Measurements from ENCODE around the gene IL25.

GRCh38 chr14:23402296-23403138 lies 29.9 kb downstream of the IL25 start:
- TF ChIP-seq YY1 (IDR thresholded peaks at IDR 0.05; ENCODE audit: low read depth) = no peak
- no peak for TF ChIP-seq EP300 (IDR thresholded peaks at IDR 0.05; ENCODE audit: borderline replicate concordance)
- TF ChIP-seq ZBTB7A (IDR thresholded peaks at IDR 0.05; ENCODE audit: low read depth) = no peak
- TF ChIP-seq REST (IDR thresholded peaks at IDR 0.05; ENCODE audit: low read depth) = no peak
- TF ChIP-seq MAX (IDR thresholded peaks at IDR 0.05) = no peak
- no peak for TF ChIP-seq CREB1 (IDR thresholded peaks at IDR 0.05; ENCODE audit: low read depth)
- TF ChIP-seq RAD21 (IDR thresholded peaks at IDR 0.05; ENCODE audit: low read depth) = no peak
- TF ChIP-seq NFIC (IDR thresholded peaks at IDR 0.05) = no peak
- no peak for TF ChIP-seq TEAD4 (IDR thresholded peaks at IDR 0.05)
